Articular chondrocyte of knee joint (primary cell): ENCODE measurements around the gene ATPAF1. TPM values are rescaled to one million over a fixed set of nuclear protein-coding genes. Genes with fewer than 3 reads are reported as not detected.

Experiments used
- total RNA-seq: library from RNA; depleted of rRNA; stranded (reverse); fragments of >200 nt; gene quantifications from 2 replicates; pipeline ENCODE4 v1.2.3, GENCODE V29; 2012

ATPAF1 gene, protein sequence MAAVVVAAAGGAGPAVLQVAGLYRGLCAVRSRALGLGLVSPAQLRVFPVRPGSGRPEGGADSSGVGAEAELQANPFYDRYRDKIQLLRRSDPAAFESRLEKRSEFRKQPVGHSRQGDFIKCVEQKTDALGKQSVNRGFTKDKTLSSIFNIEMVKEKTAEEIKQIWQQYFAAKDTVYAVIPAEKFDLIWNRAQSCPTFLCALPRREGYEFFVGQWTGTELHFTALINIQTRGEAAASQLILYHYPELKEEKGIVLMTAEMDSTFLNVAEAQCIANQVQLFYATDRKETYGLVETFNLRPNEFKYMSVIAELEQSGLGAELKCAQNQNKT
- 52.3 and 57.2 TPM in 2 replicates for total RNA-seq

DNA sequence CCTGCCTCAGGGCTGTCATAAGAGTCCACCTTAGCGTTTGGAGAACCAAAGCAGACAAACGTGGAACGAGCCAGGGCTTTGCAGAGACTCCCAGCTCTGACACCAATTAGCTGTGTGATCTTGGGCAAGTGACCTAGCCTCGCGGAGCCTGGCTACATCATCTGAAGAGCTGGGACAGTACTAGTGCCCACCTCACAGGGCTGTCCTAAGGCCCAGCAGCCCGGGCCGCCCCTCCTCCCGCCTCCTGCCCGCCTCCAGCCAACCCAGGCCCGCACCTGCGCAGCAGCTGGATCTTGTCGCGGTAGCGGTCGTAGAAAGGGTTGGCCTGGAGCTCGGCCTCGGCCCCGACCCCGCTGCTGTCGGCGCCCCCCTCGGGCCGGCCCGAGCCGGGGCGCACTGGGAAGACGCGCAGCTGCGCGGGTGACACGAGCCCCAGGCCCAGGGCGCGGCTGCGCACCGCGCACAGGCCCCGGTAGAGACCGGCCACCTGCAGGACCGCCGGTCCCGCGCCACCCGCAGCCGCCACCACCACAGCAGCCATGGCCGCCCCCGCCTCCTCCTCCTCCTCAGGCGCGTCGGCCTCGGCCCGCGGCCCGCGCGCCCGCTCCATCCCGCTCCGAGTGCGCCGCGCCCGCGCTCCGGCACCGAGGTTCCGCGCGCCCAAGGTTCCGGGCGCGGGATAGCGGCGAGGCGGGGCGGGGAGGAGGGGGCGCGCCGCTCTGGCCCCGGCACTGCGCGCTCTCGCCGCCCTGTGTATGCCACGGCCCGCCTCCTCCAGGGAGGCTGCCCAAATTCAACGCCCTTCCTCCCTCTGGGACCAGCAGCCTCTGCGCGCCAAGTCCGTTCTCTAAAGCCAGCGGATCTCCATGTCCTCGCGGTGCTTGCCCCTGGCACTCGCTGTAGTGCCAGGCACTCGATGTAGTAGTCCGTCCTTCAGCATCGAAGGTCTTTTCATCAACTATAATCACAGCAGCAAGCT lies at the start of gene ATPAF1:
TSS of gene ATPAF1 (minus strand) at position 583 of the 979 bp plus-strand sequence. CDS start at position 541, 42 bp downstream.

GRCh38 chr1:46671554-46671953 lies 3.4 kb upstream of the ATPAF1 start, which contains the start of gene TEX38:
Gene TEX38, plus strand, starts transcription at chr1:46671854. Its CDS starts 81 bp downstream, at chr1:46671935.

GRCh38 chr1:46616277-46617107 lies 51.7 kb downstream of the ATPAF1 start, which contains the start of gene MOB3C:
Gene MOB3C, minus strand, starts transcription at chr1:46616811. Its CDS starts 3,490 bp downstream, at chr1:46613321.

GRCh38 chr1:46603858-46604549 lies 64.2 kb downstream of the ATPAF1 start, which contains the start of gene MKNK1:
Gene MKNK1, minus strand, starts transcription at chr1:46604268. Its CDS starts 20,941 bp downstream, at chr1:46583327.

Other genes starting within 250 kb of the ATPAF1 start
- gene DMBX1, start 178.5 kb downstream of the ATPAF1 start, total RNA-seq: not detected in 2 replicates
- gene KNCN, start 116.7 kb downstream of the ATPAF1 start, total RNA-seq: not detected in 2 replicates
- gene MKNK1, start 64.1 kb downstream of the ATPAF1 start, total RNA-seq: 18.6 and 28.5 TPM in 2 replicates
- gene MOB3C, start 51.6 kb downstream of the ATPAF1 start, total RNA-seq: 5.6 and 8.6 TPM in 2 replicates
- not detected in 2 replicates for gene TEX38, start 3.5 kb upstream of the ATPAF1 start, total RNA-seq
- 75.3 and 79.7 TPM in 2 replicates for gene EFCAB14, start 50.8 kb upstream of the ATPAF1 start, total RNA-seq
- gene CYP4B1, start 130.7 kb upstream of the ATPAF1 start, total RNA-seq: not detected in 2 replicates